IMR-90 (cell line): ENCODE results near the gene IVNS1ABP. TPM values are rescaled to one million over a fixed set of nuclear protein-coding genes. Genes with fewer than 3 reads are reported as not detected.

ENCODE experiments used
- ATAC-seq: fragments of 200-7000 bp; cut with Tn5 transposase; 2 replicates; pipeline ENCODE4 v1.9.1; 2020; ENCODE audit warnings: low read depth, mild to moderate bottlenecking, moderate library complexity
- BruUV-seq: library from RNA; stranded (reverse); fragments of 400-500 nt; replicated peaks from 2 replicates; lab custom pipeline; 2021; lab: Mats Ljungman, UMichigan
- CTCF ChIA-PET: fragments of 300-600 bp; formaldehyde crosslinking; extraction: SDS; loops from one replicate; lab custom pipeline; 2021; ENCODE audit warnings: antibody characterized with exemption; lab: Yijun Ruan, JAX
- POLR2A ChIA-PET: fragments of 300-600 bp; sonication (Branson Sonifier 250); formaldehyde crosslinking; loops from one replicate; lab custom pipeline; 2022; ENCODE audit warnings: antibody characterized with exemption; ENCODE audit not compliant: unreplicated experiment; lab: Charles Lee
- DNase-seq: peaks from one replicate; pipeline ENCODE4 v3.0.0; 2013
- H2AFZ ChIP-seq: replicated peaks from 2 replicates; pipeline ENCODE3; 2013; ENCODE audit warnings: low read length, mild to moderate bottlenecking; ENCODE audit not compliant: poor library complexity
- H2AK5ac ChIP-seq: 2 replicates; pipeline ENCODE4 v1.6.1; 2013; ENCODE audit warnings: low read depth, low read length, inconsistent platforms
- H2AK9ac ChIP-seq: replicated peaks from 2 replicates; pipeline ENCODE3; 2013; ENCODE audit warnings: mild to moderate bottlenecking, low read depth, low read length, moderate library complexity; ENCODE audit not compliant: poor library complexity
- H2BK120ac ChIP-seq: 2 replicates; pipeline ENCODE4 v1.6.1; 2013; ENCODE audit warnings: low read depth, low read length, inconsistent platforms
- H2BK15ac ChIP-seq: 3 replicates; pipeline ENCODE4 v1.6.1; 2013; ENCODE audit warnings: low read depth, low read length, inconsistent platforms
- H2BK20ac ChIP-seq: 2 replicates; pipeline ENCODE4 v1.6.1; 2013; ENCODE audit warnings: low read depth, mild to moderate bottlenecking, inconsistent platforms, low read length, moderate library complexity
- H2BK5ac ChIP-seq: 2 replicates; pipeline ENCODE4 v1.6.1; 2013; ENCODE audit warnings: mild to moderate bottlenecking, low read depth, low read length, inconsistent platforms; ENCODE audit not compliant: poor library complexity, severe bottlenecking
- H3K14ac ChIP-seq: replicated peaks from 2 replicates; pipeline ENCODE4 v1.6.1; 2013; ENCODE audit warnings: low read depth, low read length, inconsistent platforms
- H3K18ac ChIP-seq: 2 replicates; pipeline ENCODE4 v1.6.1; 2013; ENCODE audit warnings: low read depth, low read length, control low read depth
- H3K23ac ChIP-seq: 2 replicates; pipeline ENCODE4 v1.6.1; 2013; ENCODE audit warnings: low read depth, low read length, inconsistent platforms
- H3K27ac ChIP-seq: 2 replicates; pipeline ENCODE4 v1.5.1; 2013; ENCODE audit warnings: mild to moderate bottlenecking, control low read depth, low read length; ENCODE audit not compliant: insufficient read depth
- H3K27me3 ChIP-seq: 2 replicates; pipeline ENCODE4 v1.6.1; 2013; ENCODE audit warnings: low read length; ENCODE audit not compliant: control insufficient read depth, insufficient read depth
- H3K36me3 ChIP-seq: 2 replicates; pipeline ENCODE4 v1.6.1; 2013; ENCODE audit warnings: low read length, mixed read lengths; ENCODE audit not compliant: control insufficient read depth, insufficient read depth
- H3K4ac ChIP-seq: 2 replicates; pipeline ENCODE4 v1.6.1; 2013; ENCODE audit warnings: low read depth, low read length, inconsistent platforms
- H3K4me1 ChIP-seq: 2 replicates; pipeline ENCODE4 v1.6.1; 2013; ENCODE audit warnings: low read length, mixed read lengths; ENCODE audit not compliant: control insufficient read depth, insufficient read depth
- H3K4me2 ChIP-seq: 2 replicates; pipeline ENCODE4 v1.6.1; 2013; ENCODE audit warnings: low read depth, mild to moderate bottlenecking, control low read depth, low read length, moderate library complexity
- H3K4me3 ChIP-seq: 2 replicates; pipeline ENCODE4 v1.5.1; 2013; ENCODE audit warnings: low read depth, mild to moderate bottlenecking, control low read depth, low read length, moderate library complexity; ENCODE audit not compliant: insufficient read depth
- H3K56ac ChIP-seq: 2 replicates; pipeline ENCODE4 v1.6.1; 2013; ENCODE audit warnings: low read length, inconsistent platforms; ENCODE audit not compliant: insufficient read depth; ENCODE audit errors: extremely low read depth
- H3K79me1 ChIP-seq, 2 experiments: 2 replicates each; pipeline ENCODE4 v1.6.1; 2013; ENCODE audit warnings: low read length in 2 of 2, inconsistent platforms in 1 of 2, low read depth in 1 of 2
- H3K9ac ChIP-seq: 2 replicates; pipeline ENCODE4 v1.6.1; 2013; ENCODE audit warnings: low read depth, low read length, control low read depth
- H3K9me1 ChIP-seq: 2 replicates; pipeline ENCODE4 v1.6.1; 2013; ENCODE audit warnings: low read length, inconsistent platforms; ENCODE audit not compliant: insufficient read depth
- H3K9me3 ChIP-seq: 2 replicates; pipeline ENCODE4 v1.6.1; 2013; ENCODE audit warnings: low read length; ENCODE audit not compliant: control insufficient read depth, insufficient read depth
- H4K20me1 ChIP-seq: 2 replicates; pipeline ENCODE4 v1.6.1; 2013; ENCODE audit warnings: low read length, inconsistent platforms; ENCODE audit not compliant: insufficient read depth
- H4K5ac ChIP-seq: 2 replicates; pipeline ENCODE4 v1.6.1; 2013; ENCODE audit warnings: mild to moderate bottlenecking, low read depth, low read length, control low read depth
- H4K8ac ChIP-seq, 2 experiments: 2 replicates each; pipeline ENCODE4 v1.6.1; 2013; ENCODE audit warnings: low read depth in 2 of 2, low read length in 2 of 2, control low read depth in 1 of 2, inconsistent platforms in 1 of 2
- H4K91ac ChIP-seq: 2 replicates; pipeline ENCODE4 v1.6.1; 2013; ENCODE audit warnings: low read depth, low read length, inconsistent platforms; ENCODE audit not compliant: insufficient read depth
- BHLHE40 ChIP-seq: fragments of 150-350 bp; IDR thresholded peaks from 2 replicates; pipeline ENCODE4 v1.6.1; 2016; ENCODE audit warnings: mild to moderate bottlenecking, low read depth, low read length
- CEBPB ChIP-seq: IDR thresholded peaks from 2 replicates; pipeline ENCODE4 v1.6.1; 2012; ENCODE audit warnings: low read depth, low read length, improper control_type of control experiment
- CHD1 ChIP-seq: IDR thresholded peaks from 2 replicates; pipeline ENCODE4 v1.6.1; 2012; ENCODE audit warnings: low read depth, low read length, improper control_type of control experiment
- ELK1 ChIP-seq: fragments of 150-350 bp; IDR thresholded peaks from 2 replicates; pipeline ENCODE4 v1.6.1; 2016; ENCODE audit warnings: low read depth, mild to moderate bottlenecking, low read length, moderate library complexity, borderline replicate concordance
- MAFK ChIP-seq: IDR thresholded peaks from 2 replicates; pipeline ENCODE4 v1.6.1; 2012; ENCODE audit warnings: low read depth, low read length, improper control_type of control experiment
- RFX5 ChIP-seq: IDR thresholded peaks from 2 replicates; pipeline ENCODE4 v1.8.0; 2012; ENCODE audit warnings: low read depth, mild to moderate bottlenecking, low read length, moderate library complexity
- WGBS, 2 experiments: methylation state at CpG; one replicate each; pipeline versions ENCODE4 v1.1.5 to v1.1.7; 2013; ENCODE audit warnings: missing lambda C conversion rate in 2 of 2; ENCODE audit not compliant: insufficient read length in 1 of 2; ENCODE audit errors: extremely low coverage in 2 of 2; 5-methylcytosine and 5-hydroxymethylcytosine counted together
- dilution Hi-C: fragments of 300-500 bp; cut with HindIII; formaldehyde crosslinking; loops from one replicate; pipeline ENCODE4 v1.14.3; 2018; ENCODE audit warnings: low sequenced_read_pairs; ENCODE audit not compliant: unreplicated experiment
- in situ Hi-C: fragments of 300-500 bp; cut with MboI; formaldehyde crosslinking; loops from 3 replicates; pipeline ENCODE4 v1.14.3; 2019; ENCODE audit warnings: low sequenced_read_pairs, inconsistent platforms, mixed read lengths
- intact Hi-C: fragments of 100-400 bp; cut with micrococcal nuclease; formaldehyde crosslinking; loops from 2 replicates; pipeline ENCODE4 v1.10.0; 2022
- polyA plus RNA-seq, 3 experiments: library from polyadenylated mRNA; depleted of rRNA; stranded (reverse); fragments of >200 nt; gene quantifications; 2 replicates each; pipeline ENCODE4 v1.2.3, GENCODE V29; 2012; ENCODE audit warnings: low replicate concordance in 1 of 3
- total RNA-seq: library from RNA; depleted of rRNA; stranded (reverse); fragments of >200 nt; gene quantifications from 2 replicates; pipeline ENCODE4 v1.2.3, GENCODE V29; 2012

IVNS1ABP gene
- total and polyA plus RNA-seq, 2 of the 4 experiments (the other 2 are of a cell fraction): 21.8 to 26.7 TPM

- DNase-seq: no peak
- no peak overlapping the region for H3K18ac ChIP-seq
- no peaks in the 10 kb centered on the region for H3K79me1 ChIP-seq
- no peak overlapping the region for H3K56ac ChIP-seq
- dilution Hi-C loops (no loop called here), intact Hi-C loops (no loop called here), in situ Hi-C loops (no loop called here)
- no peak overlapping the region for H2BK15ac ChIP-seq
- no peak overlapping the region for H2AK5ac ChIP-seq
- no peaks in the 10 kb centered on the region for H3K9me1 ChIP-seq
- no peaks in the 10 kb centered on the region for H4K20me1 ChIP-seq
- no peak for ATAC-seq
- no peak overlapping the region for H2AK9ac ChIP-seq
- no peak overlapping the region for H2BK5ac ChIP-seq
- TF ChIP-seq RFX5 (no peak), BHLHE40 (no peak), CHD1 (no peak), CEBPB (no peak), ELK1 (no peak), MAFK (0 out of 2 replicates have a peak, but pooled peaks have one; percentile 6)
- no peak overlapping the region for H3K4me2 ChIP-seq
- no peak overlapping the region for H4K5ac ChIP-seq
- H3K4ac ChIP-seq: no peak overlapping the region
- POLR2A ChIA-PET: no interaction called here
- CTCF ChIA-PET: no interaction called here
- H2BK20ac ChIP-seq: no peak overlapping the region
- H3K23ac ChIP-seq: no peak overlapping the region
- 0 out of 2 replicates have a peak, but pooled peaks cover 1% of the 10 kb centered on the region for H3K4me1 ChIP-seq
- H2AFZ ChIP-seq: no peak overlapping the region
- no TSS peak for BruUV-seq
- H3K36me3 ChIP-seq: no peaks in the 10 kb centered on the region
- H3K27ac ChIP-seq: no peak overlapping the region
- no peak overlapping the region for H3K4me3 ChIP-seq
- no CpG with 5 or more reads among the region's 4 CpGs for WGBS, 2 experiments
- H2BK120ac ChIP-seq: no peak overlapping the region
- H3K9ac ChIP-seq: no peak overlapping the region
- H3K27me3 ChIP-seq: no peaks in the 10 kb centered on the region
- H4K91ac ChIP-seq: no peak overlapping the region
- H3K9me3 ChIP-seq: no peaks in the 10 kb centered on the region
- no peak overlapping the region for H3K14ac ChIP-seq
- H4K8ac ChIP-seq: no peak overlapping the region
Observed at GRCh38 chr1:185265314-185265713, 51.7 kb downstream of the IVNS1ABP start.
